H4 (cell line): ENCODE data around the gene ADCYAP1R1. TPM values are rescaled to one million over a fixed set of nuclear protein-coding genes. Genes with fewer than 3 reads are reported as not detected.

Experiments used
- DNase-seq: peaks from one replicate; pipeline ENCODE4 v3.0.0-alpha.2; 2015; ENCODE audit warnings: low spot score
- total RNA-seq: library from RNA; depleted of rRNA; stranded (reverse); fragments of >200 nt; shearing (Covaris generic); gene quantifications from 2 replicates; pipeline ENCODE4 v1.2.3, GENCODE V29; 2014

The ADCYAP1R1 gene
- total RNA-seq, 1 experiment from 2014 or later = 0.17 TPM

GRCh38 chr7:31105256-31105950 lies 53.3 kb downstream of the ADCYAP1R1 start:
- DNase-seq = no peak

GRCh38 chr7:31106303-31107105 lies 54.4 kb downstream of the ADCYAP1R1 start:
- no peak for DNase-seq

GRCh38 chr7:31107106-31108090 lies 55.3 kb downstream of the ADCYAP1R1 start:
- no peak for DNase-seq

GRCh38 chr7:31108097-31108657 lies 56.1 kb downstream of the ADCYAP1R1 start:
- DNase-seq = no peak

GRCh38 chr7:31109751-31110150 lies 57.6 kb downstream of the ADCYAP1R1 start:
- no peak for DNase-seq

GRCh38 chr7:31110331-31111108 lies 58.4 kb downstream of the ADCYAP1R1 start:
- no peak for DNase-seq

- no peak for DNase-seq
Measured at GRCh38 chr7:31111109-31111451, 59.0 kb downstream of the ADCYAP1R1 start.

- DNase-seq = no peak
Measured at GRCh38 chr7:31113660-31114059, 61.6 kb downstream of the ADCYAP1R1 start.

- no peak for DNase-seq
Measured at GRCh38 chr7:31114593-31115343, 62.7 kb downstream of the ADCYAP1R1 start.

GRCh38 chr7:31116615-31117014 lies 64.5 kb downstream of the ADCYAP1R1 start:
- DNase-seq = no peak

GRCh38 chr7:31119249-31119648 lies 67.1 kb downstream of the ADCYAP1R1 start:
- DNase-seq = peak; percentile 2

- peak; percentile 7 for DNase-seq
Measured at GRCh38 chr7:31120800-31121513, 68.8 kb downstream of the ADCYAP1R1 start.

GRCh38 chr7:31121601-31122000 lies 69.5 kb downstream of the ADCYAP1R1 start:
- DNase-seq = peak; percentile 2

- peak; percentile 92 for DNase-seq
Measured at GRCh38 chr7:31122649-31123058, 70.5 kb downstream of the ADCYAP1R1 start.

GRCh38 chr7:31123321-31123720 lies 71.2 kb downstream of the ADCYAP1R1 start:
- no peak for DNase-seq

- DNase-seq = no peak
Measured at GRCh38 chr7:31123726-31124125, 71.6 kb downstream of the ADCYAP1R1 start.

- DNase-seq = no peak
Measured at GRCh38 chr7:31125171-31125570, 73.1 kb downstream of the ADCYAP1R1 start.

GRCh38 chr7:31126976-31127375 lies 74.9 kb downstream of the ADCYAP1R1 start:
- peak; percentile 73 for DNase-seq

- DNase-seq = peak; percentile 64
Measured at GRCh38 chr7:31129067-31129466, 77.0 kb downstream of the ADCYAP1R1 start.
